Dedifferentiated amniotic fluid mesenchymal stem cell (primary cell): Measurements from ENCODE around the gene PFN4.
A peak's percentile ranks its signal among the peaks of the same experiment; 100 is the strongest.
"Not testable (repeated sequence)": the region's sequence is repeated elsewhere in the genome, so short reads cannot be mapped to it uniquely, and the experiment has no call there.

Experiments
- DNase-seq: peaks from one replicate; pipeline ENCODE4 v3.0.0-alpha.2; 2016; ENCODE audit errors: extremely low spot score

The PFN4 gene

DNA sequence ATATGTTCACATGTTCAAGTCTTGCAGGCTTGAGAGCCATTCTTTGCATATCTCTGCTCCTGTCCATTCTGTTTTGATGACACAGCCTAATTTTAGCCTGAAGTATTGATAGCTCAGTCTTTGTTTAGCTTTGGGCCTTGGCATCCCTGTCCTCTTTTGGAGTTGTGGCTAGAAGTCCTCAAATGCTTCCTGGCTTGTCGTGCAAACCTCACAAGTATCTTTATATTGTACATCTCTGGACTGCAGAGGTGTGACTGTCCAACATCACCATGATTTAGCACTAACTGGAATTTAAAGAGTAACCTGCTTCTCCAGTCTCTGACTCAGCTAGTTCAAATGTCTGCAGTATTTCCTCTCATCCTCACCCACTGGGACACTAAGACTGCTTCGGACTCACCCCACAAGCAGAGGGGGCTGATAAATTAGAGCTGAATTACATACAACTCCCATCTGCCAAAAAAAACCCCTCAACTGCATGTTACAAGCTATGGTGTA, 11.7 kb downstream of the PFN4 start:
- DNase-seq = no peak

DNA sequence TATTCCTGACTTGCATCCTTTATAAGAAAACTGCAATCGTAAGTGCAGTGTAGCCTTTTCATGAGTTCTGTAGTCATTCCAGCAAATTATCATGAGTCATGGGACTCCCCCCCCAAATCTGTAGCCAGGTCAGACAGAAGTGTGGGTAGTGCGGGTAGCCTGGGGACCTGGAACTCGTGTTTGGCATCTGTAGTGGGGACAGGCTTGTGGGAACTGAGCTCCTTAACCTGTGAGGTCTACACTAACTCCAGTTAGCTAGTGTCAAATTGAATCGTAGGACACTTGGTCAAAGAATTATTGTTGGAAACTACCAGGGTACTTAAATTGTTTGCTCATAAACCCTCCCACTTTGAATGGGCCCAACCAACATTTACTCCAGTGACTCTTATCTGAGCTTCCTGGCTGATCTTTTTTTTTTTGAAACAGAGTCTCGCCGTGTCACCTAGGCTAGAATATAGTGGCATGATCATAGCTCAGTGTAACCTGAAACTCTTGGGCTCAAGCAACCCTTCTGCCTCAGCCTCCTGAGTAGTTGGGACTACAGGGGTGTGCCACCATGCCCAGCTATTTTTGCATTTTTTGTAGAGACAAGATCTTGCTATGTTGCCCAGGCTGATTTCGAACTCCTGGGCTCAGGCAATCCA, 12.4 kb downstream of the PFN4 start:
- DNase-seq = no peak

DNA sequence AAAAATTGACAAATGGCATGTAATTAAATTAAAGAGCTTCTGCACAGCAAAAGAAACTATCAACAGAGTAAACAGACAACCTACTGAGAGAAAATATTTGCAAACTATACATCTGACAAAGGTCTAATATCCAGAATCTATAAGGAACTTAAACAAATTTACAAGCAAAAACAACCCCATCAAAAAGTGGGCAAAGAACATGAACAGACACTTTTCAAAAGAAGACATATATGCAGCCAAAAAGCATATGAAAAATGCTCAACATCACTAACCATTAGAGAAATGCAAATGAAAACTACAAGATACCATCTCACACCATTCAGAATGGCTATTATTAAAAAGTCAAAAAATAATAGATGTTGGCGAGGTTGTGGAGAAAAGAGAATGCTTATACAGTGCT, 13.7 kb downstream of the PFN4 start:
- DNase-seq = not testable (repeated sequence)

DNA sequence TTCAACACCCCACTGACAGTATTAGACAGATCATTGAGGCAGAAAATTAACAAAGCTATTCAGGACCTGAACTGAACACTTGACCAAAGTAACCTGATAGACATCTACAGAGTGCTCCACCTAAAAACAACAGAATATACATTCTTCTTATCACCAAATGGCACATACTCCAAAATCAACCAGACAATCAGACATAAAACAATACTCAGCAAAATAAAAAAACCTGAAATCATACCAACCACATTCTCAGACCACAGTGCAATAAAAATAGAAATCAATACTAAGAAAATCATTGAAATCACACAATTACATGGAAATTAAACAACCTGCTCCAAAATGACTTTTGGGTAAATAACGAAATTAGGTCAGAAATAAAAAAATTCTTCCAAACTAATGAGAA, 15.8 kb downstream of the PFN4 start:
- DNase-seq = no peak

DNA sequence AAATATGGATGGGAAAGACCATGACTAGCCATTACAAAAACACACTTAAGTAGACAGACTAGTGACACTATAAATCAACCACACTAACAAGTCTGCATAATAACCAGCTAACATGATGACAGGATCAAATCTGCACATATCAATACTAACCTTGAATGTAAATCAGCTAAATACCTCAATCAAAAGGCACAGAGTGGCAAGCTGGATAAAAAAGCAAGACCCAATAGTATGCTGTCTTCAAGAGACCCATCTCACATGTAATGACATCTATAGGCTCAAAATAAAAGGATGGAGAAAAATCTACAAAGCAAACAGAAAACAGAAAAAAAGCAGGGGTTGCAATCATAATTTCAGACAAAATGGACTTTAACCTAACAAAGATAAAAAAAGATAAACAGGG, 16.3 kb downstream of the PFN4 start:
- no peak for DNase-seq

DNA sequence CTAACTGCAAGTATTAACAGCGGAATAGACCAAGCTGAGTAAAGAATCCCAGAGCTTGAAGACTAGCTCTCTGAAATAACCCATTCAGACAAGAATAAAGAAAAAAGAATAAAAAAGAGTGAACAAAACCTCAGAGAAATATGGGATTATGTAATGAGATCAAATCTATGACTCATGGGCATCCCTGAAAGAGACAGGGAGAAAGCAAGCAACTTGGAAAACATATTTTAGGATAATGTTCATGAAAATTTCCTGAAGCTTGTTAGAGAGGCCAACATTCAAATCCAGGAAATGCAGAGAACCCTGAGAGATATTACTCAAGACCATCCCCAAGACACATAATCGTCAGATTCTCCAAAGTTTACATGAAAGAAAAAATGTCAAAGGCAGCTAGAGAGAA, 17.3 kb downstream of the PFN4 start:
- DNase-seq = no peak

DNA sequence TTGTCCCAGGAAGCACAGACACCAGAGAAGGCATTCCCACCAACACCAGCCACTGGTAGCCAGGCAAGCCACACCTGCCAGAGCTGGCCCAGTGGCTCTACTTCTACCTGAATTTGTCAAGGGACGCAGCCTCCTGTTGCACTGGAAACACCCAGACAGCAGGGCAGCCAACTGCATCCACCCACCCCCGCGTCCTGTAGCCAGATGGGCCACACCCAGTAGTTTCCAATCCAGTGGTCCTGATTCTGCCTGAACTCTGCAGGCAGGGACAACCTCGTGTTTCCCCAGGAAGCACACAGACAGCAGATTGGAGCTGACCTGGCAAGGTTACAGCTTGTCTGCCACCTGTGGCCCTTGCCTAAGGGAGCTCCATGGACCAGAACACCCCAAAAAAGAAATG, 18.2 kb downstream of the PFN4 start:
- DNase-seq = no peak

DNA sequence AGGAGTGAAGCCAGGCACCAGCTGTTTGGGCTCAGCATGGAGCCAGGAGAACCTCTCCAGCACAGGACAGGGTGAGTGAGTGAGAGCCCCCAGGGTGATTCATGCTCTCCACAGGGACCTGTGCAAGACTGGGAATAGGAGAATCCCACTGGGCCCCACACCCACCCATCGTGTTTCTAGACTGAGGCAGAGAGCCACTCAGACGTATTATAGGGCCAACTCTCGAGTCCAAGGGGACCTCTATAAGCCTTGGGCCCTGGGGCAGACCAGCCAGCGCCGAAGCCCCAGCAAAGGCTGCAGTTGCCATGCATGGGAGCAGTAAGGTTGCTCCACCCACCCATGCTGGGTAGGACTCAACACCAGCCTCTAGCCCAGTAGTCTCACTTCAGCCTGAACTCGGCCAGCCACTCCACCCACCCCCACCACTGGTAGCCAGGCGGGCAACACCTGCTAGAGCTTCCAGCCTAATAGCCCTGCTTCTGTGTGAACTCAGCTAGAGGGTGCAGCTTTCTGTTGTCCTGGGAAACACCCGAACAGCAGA, 19.0 kb downstream of the PFN4 start:
- no peak for DNase-seq

DNA sequence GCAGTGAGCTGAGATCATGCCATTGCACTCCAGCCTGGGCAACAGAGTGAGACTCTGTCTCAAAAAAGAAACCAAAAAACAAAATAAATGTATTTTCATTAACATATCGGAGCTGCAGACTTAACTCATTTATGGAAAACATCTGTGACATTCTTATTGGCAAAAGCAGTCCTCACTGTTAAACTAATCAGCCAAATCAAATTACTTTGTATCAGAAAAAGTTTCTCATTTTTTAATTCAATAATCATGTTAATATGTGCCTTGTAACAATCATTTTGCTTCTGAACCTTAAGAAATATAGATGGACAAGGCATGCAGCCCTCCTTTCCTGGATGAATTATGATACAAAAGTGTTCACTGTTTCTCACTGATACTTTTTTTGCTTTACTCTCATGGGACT, 20.5 kb downstream of the PFN4 start:
- DNase-seq = no peak

DNA sequence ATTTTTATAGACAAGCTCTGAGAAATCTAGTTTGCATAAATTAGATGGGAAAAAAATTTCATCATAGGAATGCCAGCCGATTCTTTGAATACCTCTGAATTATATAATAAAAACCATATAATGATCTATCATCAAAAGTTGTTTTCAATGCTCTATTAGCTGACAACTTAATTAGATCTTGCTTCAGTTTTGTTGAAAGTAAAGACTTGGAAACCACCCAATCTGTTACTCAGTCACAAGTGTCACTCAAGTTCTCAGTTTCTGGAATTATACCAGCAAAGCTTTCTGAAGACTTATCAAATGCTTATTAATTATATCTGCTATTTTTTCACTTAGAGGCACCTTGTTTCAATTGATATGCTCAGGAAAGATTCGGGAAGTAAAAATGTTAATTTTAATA, 21.1 kb downstream of the PFN4 start:
- no peak for DNase-seq

DNA sequence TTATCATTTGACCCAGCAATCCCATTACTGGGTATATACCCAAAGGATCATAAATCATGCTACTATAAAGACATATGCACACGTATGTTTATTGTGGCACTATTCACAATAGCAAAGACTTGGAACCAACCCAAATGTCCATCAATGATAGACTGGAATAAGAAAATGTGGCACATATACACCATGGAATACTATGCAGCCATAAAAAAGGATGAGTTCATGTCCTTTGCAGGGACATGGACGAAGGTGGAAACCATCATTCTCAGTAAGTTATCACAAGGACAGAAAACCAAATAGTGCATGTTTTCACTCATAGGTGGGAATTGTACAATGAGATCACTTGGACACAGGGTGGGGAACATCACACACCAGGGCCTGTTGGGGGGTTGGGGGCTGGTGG, 22.4 kb downstream of the PFN4 start:
- not testable (repeated sequence) for DNase-seq

DNA sequence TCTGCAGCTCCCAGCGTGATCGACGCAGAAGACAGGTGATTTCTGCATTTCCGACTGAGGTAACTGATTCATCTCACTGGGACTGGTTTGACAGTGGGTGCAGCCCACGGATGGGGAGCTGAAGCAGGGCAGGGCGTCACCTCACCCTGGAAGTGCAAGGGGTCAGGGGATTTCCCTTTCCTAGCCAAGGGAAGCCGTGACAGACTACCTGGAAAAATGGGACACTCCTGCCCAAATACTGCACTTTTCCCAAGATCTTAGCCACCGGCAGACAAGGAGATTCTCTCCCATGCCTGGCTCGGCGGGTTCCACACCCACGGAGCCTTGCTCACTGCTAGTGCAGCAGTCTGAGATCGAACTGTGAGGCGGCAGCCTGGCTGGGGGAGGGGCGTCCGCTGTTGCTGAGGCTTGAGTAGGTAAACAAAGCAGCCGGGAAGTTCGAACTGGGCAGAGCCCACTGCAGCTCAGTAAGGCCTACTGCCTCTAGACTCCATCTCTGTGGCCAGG, 27.9 kb downstream of the PFN4 start:
- not testable (repeated sequence) for DNase-seq

DNA sequence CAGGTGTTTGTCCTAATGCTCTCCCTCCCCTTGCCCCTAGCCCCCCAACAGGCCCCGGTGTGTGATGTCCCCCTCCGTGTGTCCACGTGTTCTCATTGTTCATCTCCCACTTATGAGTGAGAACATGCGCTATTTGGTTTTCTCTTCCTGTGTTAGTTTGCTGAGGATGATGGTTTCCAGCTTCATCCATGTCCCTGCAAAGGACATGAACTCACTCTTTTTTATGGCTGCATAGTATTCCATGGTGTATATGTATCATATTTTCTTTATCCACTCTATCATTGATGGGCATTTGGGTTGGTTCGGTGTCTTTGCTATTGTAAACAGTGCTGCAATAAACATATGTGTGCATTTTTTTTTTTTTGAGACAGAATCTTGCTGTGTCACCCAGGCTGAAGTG, 29.9 kb downstream of the PFN4 start:
- not testable (repeated sequence) for DNase-seq

DNA sequence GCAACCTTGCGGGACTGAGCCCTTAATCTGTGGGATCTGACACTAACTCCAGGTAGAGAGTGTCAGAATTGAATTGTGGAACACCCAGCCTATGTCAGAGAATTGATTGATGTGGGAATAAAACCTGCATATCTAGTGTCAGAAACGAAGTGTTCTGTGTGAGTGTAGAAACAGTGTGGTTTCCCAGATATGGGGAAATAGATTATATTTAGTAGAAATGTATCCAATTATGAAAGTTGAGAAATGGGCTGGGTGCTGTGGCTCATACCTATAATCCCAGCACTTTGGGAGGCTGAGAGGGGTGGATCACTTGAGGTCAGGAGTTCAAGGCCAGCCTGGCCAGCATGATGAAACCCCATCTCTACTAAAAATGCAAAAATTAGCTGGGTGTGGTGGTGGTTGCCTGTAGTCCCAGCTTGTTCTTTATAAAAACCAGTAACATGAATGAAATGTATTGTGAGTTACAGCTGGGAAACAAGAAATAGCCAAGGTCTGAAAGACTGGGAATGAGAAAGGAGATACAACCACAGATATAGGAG, 34.2 kb downstream of the PFN4 start:
- no peak for DNase-seq

DNA sequence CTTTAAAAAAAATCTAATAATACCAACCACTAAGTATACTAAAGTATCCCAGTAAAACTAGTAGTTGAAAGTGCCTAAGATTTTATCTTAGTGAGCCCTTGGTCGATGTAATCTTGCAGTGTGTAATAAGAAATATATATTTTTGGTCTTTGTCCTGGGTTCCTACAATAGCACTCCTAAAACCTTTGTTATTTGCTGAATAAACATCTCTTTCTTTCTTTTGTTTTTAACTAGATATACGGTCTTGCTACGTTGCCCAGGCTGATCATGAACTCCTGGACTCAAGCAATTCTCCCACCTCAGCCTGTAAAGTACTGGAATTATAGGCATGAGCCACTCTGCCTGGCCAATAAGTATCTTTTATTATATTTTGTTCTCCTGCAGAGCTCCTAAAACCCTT, 36.1 kb downstream of the PFN4 start:
- no peak for DNase-seq

DNA sequence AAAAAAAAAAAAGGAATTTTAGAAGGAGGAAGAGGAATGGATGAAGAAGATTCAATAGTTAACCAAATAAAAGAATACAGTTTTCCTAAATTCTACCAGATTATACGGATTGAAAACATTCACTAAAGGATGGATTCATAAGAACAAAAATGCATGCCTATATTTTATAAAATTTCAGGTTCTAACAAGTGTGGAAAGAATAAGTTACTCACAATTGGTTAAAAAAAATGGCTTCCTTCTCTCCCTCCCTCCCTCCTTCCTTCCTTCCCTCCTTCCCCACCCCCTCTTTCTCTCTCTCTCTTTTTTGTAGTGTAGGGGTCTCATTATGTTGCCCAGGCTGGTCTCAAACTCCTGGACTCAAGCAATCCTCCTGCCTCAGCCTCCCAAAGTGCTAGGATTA, 36.9 kb downstream of the PFN4 start:
- no peak for DNase-seq

DNA sequence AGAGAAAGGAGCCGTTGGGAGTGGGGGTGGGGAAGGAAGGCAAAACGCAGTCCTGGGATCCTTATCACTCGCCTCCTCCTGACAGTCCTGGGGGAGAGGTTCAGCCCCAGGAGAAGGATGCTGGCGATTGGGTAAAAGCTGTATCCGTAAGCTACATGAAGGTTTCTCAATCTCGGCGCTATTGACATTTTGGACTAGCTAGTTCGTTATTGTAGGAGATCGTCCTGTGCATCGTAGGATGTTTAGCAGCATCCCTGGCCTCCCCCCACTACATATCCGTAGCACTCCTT, 38.0 kb downstream of the PFN4 start:
- DNase-seq = no peak

DNA sequence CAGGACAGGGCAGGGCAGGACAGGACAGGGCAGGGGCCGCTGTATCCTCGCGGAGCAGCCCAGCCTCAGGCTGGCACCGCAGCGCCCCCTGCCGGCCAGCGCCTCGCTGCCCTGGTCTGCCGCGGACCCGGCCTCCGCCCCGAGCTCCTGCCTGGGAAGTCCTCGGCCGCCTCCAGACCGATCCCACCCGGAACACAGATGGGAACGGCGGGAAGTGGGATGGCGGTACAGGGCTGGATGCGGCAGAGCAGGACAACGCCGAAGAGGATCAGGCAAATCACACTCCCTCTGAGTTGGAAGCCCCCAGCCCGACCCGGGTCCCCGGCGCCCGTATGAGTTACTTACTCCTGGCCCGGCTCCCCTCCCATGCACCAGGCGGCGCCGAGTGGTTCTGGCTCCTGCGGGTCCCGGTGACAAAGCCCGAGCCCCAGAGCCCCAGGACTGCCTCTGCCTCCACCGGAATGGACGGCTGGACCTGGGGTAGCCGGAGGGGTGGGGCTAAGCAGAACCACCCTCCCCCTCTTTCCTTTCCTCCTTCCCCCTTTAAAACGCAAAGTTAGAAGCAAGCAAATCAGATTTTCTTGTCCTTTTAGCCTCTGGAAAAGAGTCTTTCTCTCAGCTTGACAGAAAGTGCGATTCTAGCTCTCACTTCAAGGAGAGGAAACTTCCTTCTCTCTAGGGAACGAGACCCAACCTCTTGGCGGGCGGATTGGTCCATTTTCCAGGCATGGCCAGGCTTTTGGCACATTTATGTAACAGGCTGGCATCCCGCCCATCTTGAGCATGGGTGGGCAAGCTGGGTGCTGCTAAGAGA, 38.5 kb downstream of the PFN4 start, which contains the start of gene TP53I3:
TSS of gene TP53I3 (minus strand) at position 449 of the 814 bp plus-strand sequence. CDS start 508 bp downstream, outside the sequence.
- peak; percentile 80 for DNase-seq

DNA sequence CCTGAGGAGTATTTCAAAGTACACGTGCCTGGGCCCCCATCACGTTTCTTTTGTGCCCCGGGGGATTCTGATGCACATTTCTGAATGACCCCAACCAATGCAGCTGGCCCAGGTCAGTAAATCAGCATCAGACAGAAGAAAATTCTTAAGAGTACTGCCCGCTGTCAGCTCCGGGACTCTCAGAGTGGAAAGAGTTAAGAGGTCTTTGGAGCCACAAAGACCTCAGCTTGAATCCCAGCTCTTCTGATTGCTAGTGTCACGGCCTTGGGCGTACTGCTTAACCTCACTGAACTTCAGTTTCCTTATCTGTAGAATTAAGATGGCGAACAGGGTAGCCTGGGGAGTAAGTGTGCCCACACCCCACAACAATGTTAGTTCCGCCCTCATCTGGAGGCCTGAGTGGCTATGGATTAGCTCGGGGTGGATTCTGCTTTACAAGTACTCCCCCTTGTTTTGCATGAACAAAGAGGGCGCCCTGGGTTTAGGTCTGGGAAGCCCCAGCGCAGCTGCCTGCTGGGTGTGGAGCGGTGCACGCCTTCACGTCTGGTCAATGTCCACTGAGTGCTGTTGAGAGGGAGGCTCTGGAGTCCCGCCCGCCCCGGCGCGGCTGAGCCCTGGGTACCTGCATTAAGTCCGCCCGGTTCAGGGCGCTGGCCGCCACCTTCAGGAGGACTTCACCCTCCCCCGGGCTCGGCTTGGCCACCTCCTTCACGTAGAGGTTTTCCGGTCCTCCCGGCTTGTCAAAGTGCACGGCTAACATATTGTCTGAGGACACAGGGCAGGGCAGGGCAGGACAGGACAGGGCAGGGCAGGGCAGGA, 39.4 kb downstream of the PFN4 start:
- DNase-seq = peak; percentile 50

DNA sequence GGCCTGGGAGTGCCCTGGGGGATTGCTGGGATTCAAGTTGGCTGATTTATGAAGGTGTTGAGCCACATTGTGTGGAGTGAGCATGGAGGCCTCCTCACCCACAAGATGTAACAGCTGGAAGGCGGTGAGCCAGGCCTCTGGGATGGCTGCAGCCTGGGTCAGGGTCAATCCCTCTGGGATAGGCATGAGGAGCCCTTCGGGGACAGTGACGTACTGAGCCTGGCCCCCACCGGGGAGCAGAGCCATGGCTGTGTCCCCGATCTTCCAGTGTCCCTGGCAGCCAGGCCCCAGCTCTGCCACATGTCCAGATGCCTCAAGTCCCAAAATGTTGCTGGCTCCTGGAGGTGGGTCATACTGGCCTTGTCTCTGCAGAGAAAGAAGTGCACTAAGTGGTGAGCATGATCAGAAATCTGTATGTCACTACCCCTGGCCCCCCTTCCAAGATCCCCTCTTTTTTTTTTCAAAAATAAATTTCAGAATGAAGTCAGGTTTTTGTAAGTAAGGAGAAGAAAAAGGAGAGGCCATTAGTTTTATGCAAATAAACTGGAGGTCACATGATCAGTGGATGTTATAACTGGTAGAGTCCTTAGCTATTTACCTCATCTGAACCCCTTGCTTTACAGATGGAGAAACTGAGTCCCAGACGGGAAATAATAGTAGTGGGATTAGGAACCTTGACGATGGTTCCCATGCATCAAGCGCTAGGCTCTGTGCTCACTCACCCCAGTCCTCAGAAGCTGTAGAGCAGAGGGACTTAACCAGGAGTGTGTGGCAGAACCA, 40.2 kb downstream of the PFN4 start:
- DNase-seq = no peak

DNA sequence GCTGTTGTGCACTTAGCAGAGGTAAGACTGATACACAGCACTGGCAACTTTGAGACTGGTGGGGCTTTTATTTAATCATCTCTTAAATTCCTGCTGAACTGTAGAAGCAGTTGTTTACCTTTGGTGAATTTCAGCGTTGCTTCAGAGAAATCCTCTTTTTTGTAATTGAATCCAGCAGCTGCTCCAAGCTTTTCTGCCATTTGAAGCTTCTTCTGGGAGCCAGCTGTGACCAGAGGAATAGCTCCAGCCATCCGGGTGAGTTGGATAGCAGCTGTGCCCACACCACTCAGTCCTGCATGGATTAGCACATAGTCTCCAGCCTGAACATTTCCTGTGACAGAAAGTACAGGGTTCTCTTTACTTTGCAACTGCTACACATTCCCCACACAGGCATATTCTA, 42.4 kb downstream of the PFN4 start:
- no peak for DNase-seq
